Fibroblast of lung (primary cell): ENCODE measurements around the gene MLN.

Experiments used
- CTCF ChIP-seq, 2 donors: IDR thresholded peaks in 1 of 2; conservative IDR thresholded peaks in 1 of 2; 1 replicate in 1 of 2; 2 replicates in 1 of 2; pipeline ENCODE4 v1.5.1; 2011 to 2012; ENCODE audit warnings: low read length in 2 of 2, control low read depth in 1 of 2, inconsistent platforms in 1 of 2, low read depth in 1 of 2, mild to moderate bottlenecking in 1 of 2
- EZH2 ChIP-seq: IDR thresholded peaks from 2 replicates; pipeline ENCODE4 v1.5.1; 2012; ENCODE audit warnings: low read length, control low read depth, mild to moderate bottlenecking; ENCODE audit errors: missing control alignments

DNA sequence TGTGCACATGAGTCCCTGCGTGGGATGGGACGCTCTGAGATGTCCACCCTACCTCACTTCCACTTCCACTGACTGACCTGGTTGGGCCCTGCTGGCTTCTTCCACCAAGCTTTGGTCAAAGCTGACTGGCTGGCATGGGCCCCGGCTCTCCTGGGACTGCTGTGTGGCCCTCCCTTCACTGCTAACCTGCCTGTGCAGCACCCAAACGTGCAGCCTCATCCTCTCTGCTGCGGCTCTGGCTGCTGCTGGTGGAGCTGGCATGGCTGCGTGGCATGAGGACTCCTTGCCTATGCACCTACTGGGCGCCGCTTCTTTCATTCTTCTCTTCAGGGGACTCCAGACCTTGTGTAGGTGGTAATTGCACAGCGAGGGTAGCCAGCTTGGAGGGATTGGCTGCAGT lies 38.4 kb downstream of the MLN start:
- TF ChIP-seq CTCF (conservative IDR thresholded peaks at IDR 0.05 in 1 of 2, IDR thresholded peaks at IDR 0.05 in 1 of 2; ENCODE audit: low read depth in 1 of 2, low read length in 2 of 2) (no peak), EZH2 (no peak)
